Activated T-cell treated with anti-CD3 and anti-CD28 coated beads for 24 hours (primary cell): ENCODE measurements around the gene KRTAP1-4.
"Not testable (repeated sequence)": the region's sequence is repeated elsewhere in the genome, so short reads cannot be mapped to it uniquely, and the experiment has no call there.

ENCODE experiments used
- DNase-seq: peaks from one replicate; pipeline ENCODE4 v3.0.0-alpha.2; 2020; ENCODE audit warnings: low read depth

KRTAP1-4 gene

DNA sequence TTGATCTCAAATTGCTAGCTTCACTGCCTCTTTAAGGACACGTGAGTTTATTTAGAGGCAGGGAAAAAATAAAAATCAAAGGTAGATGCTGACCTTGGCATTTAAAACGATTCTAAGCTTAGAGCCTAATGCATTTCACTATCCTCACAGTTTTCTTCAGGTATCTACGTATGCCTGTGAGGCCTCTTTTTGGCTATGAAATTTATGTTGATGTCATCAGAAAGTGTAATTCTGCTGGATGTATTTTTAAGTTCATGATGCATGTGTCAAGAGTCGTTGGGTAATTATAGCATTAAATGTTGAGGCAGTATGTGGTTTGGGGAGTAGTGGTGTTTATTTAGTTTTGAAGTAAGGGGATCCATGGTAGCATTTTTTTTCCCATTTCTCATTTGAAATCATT is 26.1 kb downstream of the KRTAP1-4 start:
- DNase-seq, result no peak

DNA sequence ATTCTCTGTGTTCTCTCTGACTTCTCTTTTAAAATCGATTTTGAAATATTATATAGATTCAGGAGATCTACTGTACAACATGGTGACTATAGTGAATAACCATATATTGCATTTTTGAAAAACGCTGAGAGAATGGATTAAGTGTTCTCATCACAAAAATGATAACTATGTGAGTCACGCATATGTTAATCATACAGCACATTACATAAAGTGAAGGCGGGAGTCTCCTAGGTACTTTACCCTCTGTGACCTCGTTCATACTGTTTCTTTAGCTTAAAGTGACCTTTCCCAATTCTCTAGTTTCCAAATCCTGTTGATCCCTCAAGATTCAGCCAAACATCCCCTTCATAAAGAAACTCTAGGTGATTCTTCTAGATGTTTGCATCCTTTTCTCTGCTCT is 27.2 kb downstream of the KRTAP1-4 start:
- no peak for DNase-seq

DNA sequence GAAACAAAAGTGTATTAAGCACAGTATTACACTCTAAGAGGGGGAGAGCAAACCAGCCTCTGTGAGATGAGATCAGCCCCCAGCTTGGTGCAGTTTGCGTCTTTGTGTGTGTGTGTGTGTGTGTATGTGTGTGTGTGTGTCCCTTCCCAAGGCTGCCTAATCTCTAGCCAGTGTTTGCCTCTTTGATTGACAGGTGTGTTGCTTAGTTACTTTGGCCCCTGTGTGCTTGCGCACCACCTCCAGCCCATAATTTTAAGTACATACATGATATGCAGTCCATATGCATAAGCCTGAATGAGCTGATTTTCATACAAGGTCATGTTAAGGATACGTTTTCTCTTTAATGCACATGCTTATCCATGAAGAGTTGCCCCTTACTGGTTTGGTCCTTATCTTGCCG is 28.2 kb downstream of the KRTAP1-4 start:
- no peak for DNase-seq

DNA sequence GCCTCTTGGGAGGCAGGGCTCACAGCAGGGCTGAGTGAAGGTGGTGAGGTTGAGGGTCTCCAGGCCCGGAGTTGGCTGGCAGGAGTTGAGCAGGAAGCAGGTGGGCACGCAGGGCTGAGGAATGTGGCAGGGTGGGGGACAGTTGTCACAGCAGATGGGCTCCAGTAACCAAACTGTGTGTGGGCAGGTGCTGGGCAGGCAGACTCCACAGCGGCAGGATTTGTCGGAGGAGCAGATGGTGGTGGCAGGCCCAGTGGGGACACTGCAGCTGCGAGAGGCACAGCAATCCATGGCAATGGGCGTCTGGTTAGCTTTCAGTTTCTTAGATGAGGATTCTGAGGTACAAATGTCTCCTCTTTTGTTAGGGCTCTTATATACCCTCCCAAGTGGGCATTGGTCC is 30.4 kb downstream of the KRTAP1-4 start, which contains the start of gene KRTAP3-2:
Gene KRTAP3-2, minus strand, starts transcription at position 344 of the 400 bp plus-strand sequence. Its CDS starts 53 bp downstream, at position 291.
- DNase-seq, result not testable (repeated sequence)

DNA sequence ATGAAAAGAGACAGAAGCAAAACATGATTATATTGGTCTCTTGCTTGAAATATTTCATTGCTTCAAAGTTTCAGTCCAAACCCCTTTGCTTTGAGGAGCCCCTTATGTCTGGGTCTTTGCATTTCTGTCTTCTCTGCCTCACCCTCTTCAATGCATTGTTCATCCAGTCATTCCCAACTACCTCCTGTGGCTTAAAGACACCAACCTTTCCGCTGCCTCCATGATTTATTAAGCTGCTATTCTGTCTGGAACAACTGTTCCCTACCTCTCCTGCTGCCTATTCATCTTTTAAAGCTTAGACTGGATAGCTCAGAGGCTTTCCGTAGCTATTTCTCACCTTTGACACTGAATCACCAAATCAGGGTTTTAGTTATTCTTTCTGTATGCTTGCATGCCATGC is 32.6 kb downstream of the KRTAP1-4 start:
- no peak for DNase-seq

DNA sequence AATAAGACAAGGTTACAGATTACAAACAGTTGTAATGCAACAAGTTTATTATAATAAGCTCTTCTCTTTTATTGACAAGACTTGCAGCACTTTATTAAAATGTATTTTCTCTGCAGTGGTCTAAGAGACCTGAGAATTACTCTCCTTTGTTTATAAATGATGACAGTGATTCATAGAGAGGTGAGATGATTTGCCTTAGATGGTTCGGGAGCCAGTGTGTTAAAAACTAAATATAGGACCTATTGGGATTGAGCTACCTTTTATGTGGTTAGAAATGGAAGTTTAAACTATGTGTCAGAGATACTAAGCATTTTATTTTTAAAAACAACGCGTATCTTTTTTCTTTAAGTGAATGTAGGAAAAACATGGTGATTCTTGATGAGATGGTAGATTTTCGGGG is 33.2 kb downstream of the KRTAP1-4 start:
- no peak for DNase-seq

DNA sequence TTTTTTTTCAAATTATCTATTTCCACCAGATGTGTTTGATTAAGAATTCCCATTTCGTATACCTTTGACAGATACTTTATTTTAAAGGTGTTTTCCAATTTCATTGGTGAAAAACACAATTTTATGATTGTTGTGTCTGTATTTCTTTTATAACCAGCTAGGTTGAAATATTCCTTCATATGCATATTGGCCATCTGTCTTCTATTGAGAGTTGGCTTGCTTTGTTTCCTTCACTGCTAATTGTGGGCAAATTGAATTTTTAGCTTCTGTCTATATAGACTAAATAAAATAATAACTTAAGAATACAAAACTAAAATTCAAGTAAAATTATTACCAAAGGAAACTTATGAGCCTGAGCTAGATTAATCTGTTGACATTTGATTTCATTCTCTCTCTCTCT is 34.9 kb downstream of the KRTAP1-4 start:
- no peak for DNase-seq

DNA sequence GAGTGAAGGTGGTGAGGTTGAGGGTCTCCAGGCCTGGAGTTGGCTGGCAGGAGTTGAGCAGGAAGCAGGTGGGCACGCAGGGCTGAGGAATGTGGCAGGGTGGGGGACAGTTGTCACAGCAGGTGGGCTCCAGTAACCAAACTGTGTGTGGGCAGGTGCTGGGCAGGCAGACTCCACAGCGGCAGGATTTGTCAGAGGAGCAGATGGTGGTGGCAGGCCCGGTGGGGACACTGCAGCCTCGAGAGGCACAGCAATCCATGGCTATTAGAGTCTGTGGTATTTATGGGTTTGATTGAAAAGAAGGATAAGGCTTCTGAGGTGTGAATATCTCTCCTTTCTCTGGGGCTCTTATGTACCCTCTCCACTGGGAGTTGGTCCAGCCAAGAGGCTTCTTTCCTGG is 36.2 kb downstream of the KRTAP1-4 start, which contains the start of gene KRTAP3-3:
Gene KRTAP3-3, minus strand, starts transcription at position 326 of the 400 bp plus-strand sequence. Its CDS starts 67 bp downstream, at position 259.
- no peak for DNase-seq

DNA sequence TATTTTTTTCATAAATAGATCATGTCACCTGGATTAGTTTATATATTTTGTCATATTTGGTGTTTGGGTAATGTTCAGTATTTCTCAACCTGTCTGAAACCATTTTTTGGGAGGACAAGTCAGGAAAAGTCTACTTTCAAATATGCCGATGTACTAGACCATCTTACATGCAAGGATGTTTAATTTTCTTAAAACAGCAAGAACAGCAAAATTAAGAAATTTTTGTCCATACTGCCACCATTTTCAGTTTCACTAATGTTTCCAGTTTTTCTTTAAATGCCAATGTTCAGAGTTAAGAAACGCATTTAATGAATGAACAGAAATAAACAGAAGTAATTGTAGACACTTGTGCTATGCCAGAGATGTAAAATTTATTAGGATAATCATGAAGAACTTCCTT is 36.9 kb downstream of the KRTAP1-4 start:
- DNase-seq, result no peak

DNA sequence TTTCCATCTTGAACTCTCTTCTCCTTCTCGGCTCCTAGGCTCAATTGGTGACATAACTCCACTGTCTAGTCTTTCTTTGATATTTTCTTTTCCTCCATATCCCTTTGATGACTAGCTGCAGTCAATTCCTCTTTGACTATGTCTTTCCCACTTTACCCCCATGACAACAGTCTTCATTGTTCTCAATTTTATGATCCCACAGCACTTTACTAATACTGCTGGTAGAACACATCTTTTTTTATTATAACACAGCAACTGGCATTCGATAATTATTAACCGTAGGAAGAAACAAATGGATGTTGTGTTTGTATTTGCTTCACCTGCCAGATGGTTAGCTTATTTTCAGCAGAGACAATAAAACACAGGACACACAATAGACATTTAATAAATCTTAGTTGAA is 37.3 kb downstream of the KRTAP1-4 start:
- DNase-seq, result no peak

DNA sequence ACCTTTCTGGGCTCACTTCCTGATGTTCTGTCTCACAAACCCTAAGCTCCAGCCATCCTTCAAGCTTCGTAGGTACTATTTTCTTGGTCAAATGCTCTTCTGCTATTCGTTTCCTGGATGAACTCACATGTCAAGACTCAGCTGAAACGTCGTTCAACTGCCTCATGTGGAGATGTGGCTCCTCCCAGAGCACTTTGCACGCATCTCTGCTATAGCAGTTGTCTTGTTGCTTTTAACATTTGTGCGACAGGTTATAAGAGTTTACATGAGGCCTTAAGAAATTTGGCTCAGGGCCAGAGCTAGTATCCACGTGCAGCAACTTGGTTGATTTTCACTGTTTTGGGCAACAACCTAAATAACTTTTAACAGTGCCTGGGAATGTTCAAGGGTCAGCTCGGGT is 43.1 kb downstream of the KRTAP1-4 start:
- DNase-seq, result no peak

DNA sequence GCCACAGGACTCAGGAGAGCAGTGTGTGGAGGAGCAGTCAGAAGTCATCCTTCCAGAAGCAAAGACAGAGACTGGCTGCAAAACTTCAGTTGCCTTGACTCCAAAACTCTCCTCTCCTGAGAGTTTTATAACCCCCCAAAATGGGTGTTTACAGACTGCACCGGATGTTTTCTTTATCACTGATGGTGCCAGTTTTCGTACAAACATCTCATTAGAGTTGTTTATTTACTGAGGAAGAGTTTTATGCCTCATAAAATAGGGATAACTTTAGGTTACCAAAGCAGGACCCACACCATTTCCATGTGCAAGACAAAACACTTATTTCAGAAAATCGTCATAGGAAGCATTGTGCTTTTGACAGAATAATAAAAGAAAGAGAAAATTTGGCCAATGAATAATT is 45.8 kb downstream of the KRTAP1-4 start, which contains the start of gene KRT40:
Gene KRT40, minus strand, starts transcription at position 101 of the 400 bp plus-strand sequence. Its CDS starts 53 bp downstream, at position 48.
- DNase-seq, result no peak

DNA sequence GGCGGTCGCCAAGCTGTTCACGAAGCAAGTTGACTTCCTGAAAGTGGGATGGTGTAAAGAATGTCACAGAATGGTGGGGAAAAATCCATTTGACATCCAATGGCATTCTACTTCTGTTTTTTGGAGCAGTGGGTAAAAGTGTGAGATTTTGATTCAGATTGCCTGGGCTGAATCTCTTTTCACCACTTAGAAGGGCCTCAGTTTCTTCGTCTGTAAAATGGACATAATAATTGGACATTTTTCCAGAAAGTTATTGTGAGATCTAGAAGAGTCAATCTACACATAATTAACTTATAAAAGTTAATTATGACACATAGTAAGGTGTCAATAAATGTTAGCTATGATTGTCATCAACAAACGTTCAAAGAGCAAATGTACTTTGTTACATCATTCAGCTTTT is 48.9 kb downstream of the KRTAP1-4 start:
- no peak for DNase-seq

DNA sequence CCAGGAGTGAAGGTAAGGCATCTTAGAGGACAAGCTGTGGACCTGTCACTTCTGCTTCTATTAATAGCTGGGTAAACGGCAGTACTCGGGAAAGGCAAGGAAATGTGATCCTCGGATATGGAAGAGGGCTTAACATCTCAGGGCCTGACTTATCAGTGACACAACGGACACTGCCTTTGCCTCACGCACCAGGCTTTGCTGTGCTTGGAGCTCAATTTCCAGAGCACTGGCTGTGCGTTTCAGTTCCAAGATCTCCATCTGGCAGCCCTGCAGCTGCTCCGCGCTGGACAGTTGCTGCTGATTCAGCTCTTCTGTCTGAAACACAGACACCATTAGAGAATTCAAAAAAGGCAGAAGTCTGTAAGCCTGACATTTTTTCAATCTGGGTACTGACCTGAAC is 49.4 kb downstream of the KRTAP1-4 start:
- no peak for DNase-seq

DNA sequence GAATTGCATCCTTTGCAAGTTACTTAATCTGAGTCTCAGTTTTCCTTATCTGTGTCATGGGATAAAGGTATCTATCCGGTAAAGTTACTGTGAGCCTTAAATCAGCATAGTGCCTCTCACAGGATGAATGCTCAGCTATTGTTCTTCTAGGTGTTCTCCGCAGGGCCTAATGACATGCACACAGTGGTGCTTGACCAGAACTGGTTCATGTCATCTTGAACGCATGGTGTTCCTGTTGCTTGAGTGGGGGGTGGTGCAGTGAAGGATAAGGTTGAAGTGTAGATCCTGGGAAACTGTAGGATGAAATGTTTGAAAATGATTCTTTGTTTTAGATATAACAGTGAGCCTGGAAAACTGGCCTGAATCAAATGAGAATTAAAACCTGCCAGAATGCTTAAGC is 49.9 kb downstream of the KRTAP1-4 start:
- DNase-seq, result no peak
